ENCODE data around the gene RAPGEF2. TPM values are rescaled to one million over a fixed set of nuclear protein-coding genes. Genes with fewer than 3 reads are reported as not detected.
"Not testable (repeated sequence)": the region's sequence is repeated elsewhere in the genome, so short reads cannot be mapped to it uniquely, and the experiment has no call there.

Gene RAPGEF2
- total and polyA plus RNA-seq, 2 of the 8 experiments (the other 6 are each of a cell fraction or from before 2014, with no cell fraction given): 24.4 to 48.6 TPM

DNA sequence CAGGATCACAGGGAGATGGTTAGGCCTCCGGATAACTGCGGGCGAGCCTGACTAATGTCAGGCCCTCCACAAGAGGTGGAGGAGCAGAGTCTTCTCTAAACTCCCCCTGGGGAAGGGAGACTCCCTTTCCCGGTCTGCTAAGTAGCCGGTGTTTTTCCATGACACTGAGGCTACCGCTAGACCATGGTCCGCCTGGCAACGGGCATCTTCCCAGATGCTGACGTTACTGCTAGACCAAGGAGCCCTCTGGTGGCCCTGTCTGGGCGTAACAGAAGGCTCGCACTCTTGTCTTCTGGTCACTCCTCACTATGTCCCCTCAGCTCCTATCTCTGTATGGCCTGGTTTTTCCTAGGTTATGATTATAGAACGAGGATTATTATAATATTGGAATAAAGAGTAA, 213.0 kb downstream of the RAPGEF2 start:
- peak; percentile 57 to 80 for DNase-seq (ENCODE audit: low read depth in 1 of 2, low spot score in 2 of 2)
- H4K91ac ChIP-seq (replicated peaks; ENCODE audit: insufficient read length, low read length): not testable (repeated sequence)

More for the DNA sequence above, 213.0 kb downstream of the RAPGEF2 start:
- H3K14ac ChIP-seq (ENCODE audit: insufficient read length); H2BK12ac ChIP-seq (ENCODE audit: low read depth, low read length); H2BK5ac ChIP-seq (ENCODE audit: low read depth, low read length); H2BK15ac ChIP-seq (ENCODE audit: low read length); POLR2A ChIA-PET (ENCODE audit: partially characterized antibody); H4K5ac ChIP-seq (ENCODE audit: insufficient read length, low read depth, low read length); H3K27me3 ChIP-seq (replicated peaks in 1 of 4; ENCODE audit: control insufficient read depth in 3 of 4, extremely low read depth in 1 of 4, insufficient read depth in 3 of 4, low read length in 3 of 4); H3K9ac ChIP-seq (replicated peaks in 1 of 4; ENCODE audit: extremely low read depth in 1 of 4, low read depth in 3 of 4, low read length in 3 of 4); H3K4ac ChIP-seq (replicated peaks; ENCODE audit: insufficient read length, low read depth, low read length); H3K23me2 ChIP-seq (ENCODE audit: low read depth, low read length); H2AFZ ChIP-seq (ENCODE audit: low read length); H3K9me3 ChIP-seq (ENCODE audit: insufficient read depth in 2 of 2, low read depth in 1 of 2, low read length in 1 of 2); H3K56ac ChIP-seq (replicated peaks; ENCODE audit: insufficient read length, low read depth, low read length); H3K36me3 ChIP-seq (ENCODE audit: control insufficient read depth in 2 of 4, insufficient read depth in 4 of 4, low read length in 3 of 4); H2BK20ac ChIP-seq (ENCODE audit: low read length); H3K79me2 ChIP-seq (ENCODE audit: control insufficient read depth in 1 of 2, insufficient read depth in 2 of 2, low read length in 2 of 2); H4K20me1 ChIP-seq (replicated peaks in 1 of 2; ENCODE audit: control insufficient read depth in 1 of 2, insufficient read depth in 2 of 2, low read length in 2 of 2); H3K4me2 ChIP-seq (ENCODE audit: insufficient read depth in 1 of 2, low read depth in 2 of 2, low read length in 2 of 2); H3K23ac ChIP-seq (ENCODE audit: insufficient read length); H2AK5ac ChIP-seq (ENCODE audit: low read depth, low read length); H3K79me1 ChIP-seq (ENCODE audit: low read depth, low read length); H3K4me3 ChIP-seq (ENCODE audit: extremely low read depth in 1 of 4, insufficient read depth in 2 of 4, low read depth in 3 of 4, low read length in 4 of 4); H4K8ac ChIP-seq (ENCODE audit: extremely low read depth, insufficient read depth, low read length); H3K27ac ChIP-seq (ENCODE audit: low read depth, low read length); H3K18ac ChIP-seq (ENCODE audit: extremely low read depth, low read length); H2BK120ac ChIP-seq (replicated peaks; ENCODE audit: low read depth, low read length); H3K4me1 ChIP-seq (replicated peaks in 1 of 4; ENCODE audit: control insufficient read depth in 3 of 4, insufficient read depth in 4 of 4, low read length in 3 of 4): not testable (repeated sequence)
- WGBS, 2 experiments (ENCODE audit: extremely low coverage in 1 of 2, insufficient coverage in 1 of 2, insufficient read length in 1 of 2, insufficient replicate concordance in 2 of 2, low coverage in 1 of 2, low lambda C conversion rate in 2 of 2, missing lambda C conversion rate in 1 of 2): 54% methylated on average over 12 of the region's 12 CpGs; no CpG with 5 or more reads in 1 of the 2 experiments
- TF ChIP-seq RAD21 (IDR thresholded peaks at IDR 0.05 in 1 of 2, conservative IDR thresholded peaks at IDR 0.05 in 1 of 2; ENCODE audit: low read depth in 2 of 2, low read length in 2 of 2) (peak; percentile 67 to 68), RFX5 (IDR thresholded peaks at IDR 0.05; ENCODE audit: borderline replicate concordance, low read depth, low read length) (peak; percentile 63; the same call in 1 of the 2 replicates), CTCF (IDR thresholded peaks at IDR 0.05; ENCODE audit: control extremely low read depth in 1 of 3, insufficient read depth in 1 of 3, low read depth in 1 of 3, low read length in 3 of 3) (peak; percentile 44 to 61 (median 57)), CREB1 (IDR thresholded peaks at IDR 0.05) (peak; percentile 72)
- peak; percentile 65 for FAIRE-seq
- CTCF ChIA-PET (ENCODE audit: partially characterized antibody): interaction anchor here (0.7 to 3.2 kb wide), 14 partner anchors 10 to 459 kb away, joined by 3 to 15 read pairs (median 3); no protein-coding TSS in a partner anchor

Data from H1 (cell line).